ENCODE data around the gene R3HDML.

R3HDML gene

GRCh38 chr20:44364068-44364467, 27.2 kb downstream of the R3HDML start:
- no peak for DNase-seq (ENCODE audit: low spot score)

DNA sequence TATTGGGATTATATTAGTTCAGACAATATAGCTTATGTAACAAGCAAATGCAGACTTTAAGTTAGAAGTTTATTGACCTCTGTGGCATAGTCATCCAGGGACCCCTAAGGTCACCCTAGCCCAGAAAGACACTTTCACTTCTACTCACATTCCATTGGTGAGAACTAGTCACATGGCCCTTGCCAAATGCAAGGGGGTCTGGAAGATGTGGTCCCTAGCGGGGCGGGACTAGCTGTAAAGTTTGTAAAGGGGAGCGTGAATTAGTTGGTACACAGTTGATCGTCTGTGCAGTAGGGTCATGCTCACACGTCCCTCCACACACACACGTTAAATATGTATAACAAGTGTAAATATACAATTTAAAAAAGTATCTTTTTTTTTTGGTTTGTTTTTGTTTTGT, 27.9 kb downstream of the R3HDML start:
- no peak for DNase-seq (ENCODE audit: low spot score)

GRCh38 chr20:44367746-44368145, 30.9 kb downstream of the R3HDML start:
- no peak for DNase-seq (ENCODE audit: low spot score)

DNA sequence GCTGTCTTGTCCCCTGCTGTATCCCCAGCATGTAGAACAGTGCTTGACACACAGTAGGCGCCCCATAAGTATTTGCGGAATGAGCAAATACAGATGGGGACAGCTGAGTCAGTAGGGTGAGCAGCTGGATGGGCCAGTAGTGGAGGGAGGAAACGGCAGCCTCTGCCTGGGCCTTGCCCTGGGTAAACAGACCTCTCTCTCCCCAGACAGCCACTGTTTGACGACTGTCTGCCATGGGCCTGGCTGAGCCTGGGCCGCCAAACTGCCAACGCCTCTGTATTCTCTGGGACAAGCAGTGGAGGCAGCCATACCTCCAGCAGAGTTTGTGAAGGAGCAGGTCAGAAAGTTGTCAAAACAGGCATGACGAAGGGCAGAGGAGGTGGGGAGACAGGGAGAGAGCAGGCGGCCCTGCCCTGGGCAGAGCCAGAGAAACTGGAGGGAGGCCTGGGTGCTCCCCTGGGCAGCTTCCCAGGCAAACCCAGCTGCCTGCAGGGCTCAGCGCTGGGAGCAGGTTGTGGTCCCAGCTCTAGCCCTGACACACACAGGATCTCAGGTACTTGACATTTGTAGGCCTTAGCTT, 33.9 kb downstream of the R3HDML start:
- no peak for DNase-seq (ENCODE audit: low spot score)

DNA sequence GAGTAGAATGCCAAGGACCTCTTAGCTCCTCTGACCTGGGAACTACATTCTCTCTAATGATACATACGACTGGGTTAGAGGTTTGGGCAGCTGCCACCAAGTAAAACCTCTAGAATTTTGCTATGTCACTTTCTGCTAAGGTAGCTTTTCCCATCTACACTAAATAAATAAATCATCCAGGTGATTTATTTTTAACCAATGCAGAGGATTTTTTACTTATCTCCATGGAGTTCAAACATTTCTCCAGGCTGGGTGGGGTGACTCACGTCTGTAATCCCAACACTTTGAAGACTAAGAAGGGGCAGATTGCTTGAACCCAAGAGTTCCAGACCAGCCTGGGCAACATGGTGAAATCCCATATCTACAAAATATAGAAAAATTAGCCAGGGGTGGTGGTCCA, 45.8 kb downstream of the R3HDML start:
- DNase-seq (ENCODE audit: low spot score): no peak

DNA sequence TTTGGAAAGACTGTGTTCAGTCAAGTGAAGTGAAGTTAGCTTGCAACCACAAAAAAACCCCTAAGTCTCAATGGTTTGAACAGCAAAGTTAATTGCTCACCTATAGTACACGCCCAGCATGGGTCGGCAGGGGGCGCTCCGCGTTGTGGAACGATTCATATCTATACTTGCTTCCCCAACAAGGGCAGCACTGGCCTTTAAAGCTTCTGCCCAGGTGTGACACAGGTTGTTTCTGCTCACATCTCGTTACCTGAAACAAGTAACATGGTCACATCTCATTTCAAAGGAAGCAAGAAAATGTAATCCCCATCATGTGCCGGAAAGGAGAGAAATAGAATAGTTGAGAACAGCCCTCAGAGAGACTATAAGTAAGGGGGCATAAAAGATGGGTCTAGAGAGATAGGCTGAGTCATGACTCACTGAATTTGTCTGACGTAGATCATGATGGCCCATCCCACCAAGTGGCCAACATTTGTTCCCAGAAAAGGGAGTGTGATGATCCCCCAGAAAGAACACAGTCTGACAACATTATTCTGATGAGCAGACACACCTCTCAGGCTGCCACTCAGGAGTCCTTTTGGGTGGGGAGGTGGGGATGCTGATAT, 47.7 kb downstream of the R3HDML start:
- DNase-seq (ENCODE audit: low spot score): peak; percentile 72

GRCh38 chr20:44388466-44389023, 51.7 kb downstream of the R3HDML start:
- no peak for DNase-seq (ENCODE audit: low spot score)

DNA sequence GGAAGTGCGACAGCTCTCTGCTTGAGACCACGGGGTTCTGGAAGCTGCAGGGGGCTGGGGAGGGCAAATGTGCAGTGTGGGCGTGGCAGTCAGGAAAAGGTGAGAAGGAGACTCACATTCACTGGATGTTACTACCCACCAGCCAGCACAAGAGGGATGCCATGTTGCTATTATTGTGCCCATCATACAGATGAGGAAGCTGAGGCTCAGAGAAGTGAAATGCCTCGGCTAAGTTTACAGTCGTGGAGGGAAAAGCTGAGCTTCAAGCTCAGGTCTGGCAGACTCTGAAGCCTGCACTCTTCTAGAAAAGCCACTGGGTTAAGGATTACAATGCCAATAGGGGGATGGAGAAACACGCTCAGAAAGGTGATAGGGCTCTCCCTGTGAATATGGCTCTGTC, 53.0 kb downstream of the R3HDML start:
- DNase-seq (ENCODE audit: low spot score): no peak

DNA sequence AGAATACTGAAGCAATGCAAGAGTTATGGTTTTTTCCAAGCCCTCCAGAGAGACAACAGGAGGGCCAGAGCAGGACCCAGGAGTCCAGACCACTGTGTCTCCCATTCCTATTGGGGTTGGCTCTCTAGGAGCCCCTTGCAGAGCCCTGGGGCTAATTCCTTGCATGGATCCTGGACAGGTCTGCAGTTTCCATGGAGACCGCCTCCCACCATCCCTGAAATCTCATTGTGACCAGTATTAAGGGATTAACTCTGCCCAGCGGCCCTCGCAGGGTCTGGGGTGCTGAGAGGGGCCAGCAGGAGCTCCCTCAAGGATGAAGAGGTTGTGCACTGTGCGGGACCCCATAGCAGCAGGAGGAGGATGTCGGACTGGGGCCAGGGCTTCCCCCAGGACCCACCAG, 53.4 kb downstream of the R3HDML start:
- no peak for DNase-seq (ENCODE audit: low spot score)

GRCh38 chr20:44392088-44392775, 55.4 kb downstream of the R3HDML start:
- no peak for DNase-seq (ENCODE audit: low spot score)

GRCh38 chr20:44392776-44393607, 56.1 kb downstream of the R3HDML start:
- DNase-seq (ENCODE audit: low spot score): no peak

DNA sequence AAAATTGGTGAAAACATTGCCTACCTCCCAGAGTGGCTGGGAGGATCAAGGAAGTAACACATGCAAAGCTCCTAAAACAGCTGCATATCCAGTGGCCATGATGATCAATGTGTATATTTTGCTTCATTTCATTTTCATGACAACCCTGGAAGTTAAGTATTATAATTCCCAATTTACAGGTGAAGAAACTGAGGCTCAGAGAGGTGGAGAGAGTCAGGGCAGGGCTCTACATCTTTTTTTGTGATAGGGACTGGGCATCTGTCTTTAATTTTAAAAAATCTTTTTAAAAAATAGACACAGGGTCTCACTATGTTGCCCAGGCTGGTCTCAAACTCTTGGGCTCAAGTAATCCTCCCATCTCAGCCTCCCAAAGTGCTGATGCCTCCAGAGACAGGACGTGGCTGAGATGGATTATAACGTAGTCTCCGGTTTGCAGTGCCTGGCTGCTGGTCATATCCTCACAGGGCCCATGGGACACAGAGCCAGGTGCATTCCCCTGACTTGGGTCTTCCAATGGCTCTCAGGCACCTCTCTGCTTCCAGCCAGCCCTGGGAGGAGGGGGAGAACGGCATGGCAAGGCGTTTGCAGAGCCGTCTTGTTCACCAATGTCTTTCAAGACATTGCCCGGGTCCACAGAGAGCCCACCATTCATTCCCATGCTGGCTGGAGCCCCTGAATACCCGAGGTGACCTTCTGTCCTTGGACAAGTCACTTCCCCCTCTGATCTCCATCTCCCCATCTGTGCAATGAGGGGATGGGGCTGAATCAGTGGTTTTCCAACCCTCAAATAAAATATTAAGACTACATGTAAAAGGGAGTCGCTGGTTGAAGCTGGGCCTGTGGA, 57.0 kb downstream of the R3HDML start:
- DNase-seq (ENCODE audit: low spot score): no peak

GRCh38 chr20:44394452-44394701, 57.5 kb downstream of the R3HDML start:
- no peak for DNase-seq (ENCODE audit: low spot score)

GRCh38 chr20:44394702-44395460, 58.0 kb downstream of the R3HDML start:
- no peak for DNase-seq (ENCODE audit: low spot score)

GRCh38 chr20:44395461-44396340, 58.9 kb downstream of the R3HDML start:
- no peak for DNase-seq (ENCODE audit: low spot score)

GRCh38 chr20:44396369-44397130, 59.7 kb downstream of the R3HDML start:
- DNase-seq (ENCODE audit: low spot score): no peak

- no peak for DNase-seq (ENCODE audit: low spot score)
Measured at GRCh38 chr20:44398335-44398734, 61.5 kb downstream of the R3HDML start.

- no peak for DNase-seq (ENCODE audit: low spot score)
Measured at GRCh38 chr20:44399446-44399845, 62.6 kb downstream of the R3HDML start.

- no peak for DNase-seq (ENCODE audit: low spot score)
Measured at GRCh38 chr20:44400671-44400969, 63.8 kb downstream of the R3HDML start.

All from left forelimb (tissue), 1 donor.